HFFc6 (cell line): Measurements from ENCODE around the gene RAB31. TPM values are rescaled to one million over a fixed set of nuclear protein-coding genes. Genes with fewer than 3 reads are reported as not detected.

Experiments
- DNase-seq: peaks from one replicate; pipeline ENCODE4 v3.0.0-alpha.2; 2018
- H3K27ac Mint-ChIP-seq: 2 replicates; pipeline ENCODE4 v1.8.0; 2020; ENCODE audit warnings: mild to moderate bottlenecking, mixed read lengths
- H3K27me3 Mint-ChIP-seq: 2 replicates; pipeline ENCODE4 v1.8.0; 2021; ENCODE audit warnings: mild to moderate bottlenecking, moderate library complexity, mixed read lengths; ENCODE audit not compliant: insufficient read depth
- H3K36me3 Mint-ChIP-seq: 2 replicates; pipeline ENCODE4 v1.8.0; 2021; ENCODE audit warnings: low read depth, mixed read lengths
- H3K4me1 Mint-ChIP-seq: 2 replicates; pipeline ENCODE4 v1.8.0; 2020; ENCODE audit warnings: low read depth, mixed read lengths
- H3K4me3 Mint-ChIP-seq: 2 replicates; pipeline ENCODE4 v1.8.0; 2020; ENCODE audit warnings: mild to moderate bottlenecking, moderate library complexity, mixed read lengths
- H3K9me3 Mint-ChIP-seq: 2 replicates; pipeline ENCODE4 v1.8.0; 2020; ENCODE audit warnings: mild to moderate bottlenecking, mixed read lengths
- total RNA-seq, 6 experiments: library from RNA; stranded (reverse); fragmentation: NEBNext Ultra II Directional; extraction: Animal tissue kit (Norgen Biotek cat#: 25700); gene quantifications; 2 replicates in 1 of 6; 3 replicates in 5 of 6; pipeline ENCODE4 v1.2.3, GENCODE V29; 2021
- TF ChIP-seq, protein P1 (sequence below): fragments of 200-600 bp; sonication (generic); IDR thresholded peaks from 2 replicates; pipeline ENCODE4 v1.5.0; 2021; ENCODE audit warnings: antibody characterized with exemption, mild to moderate bottlenecking

Gene RAB31
- total RNA-seq, 6 experiments from 2014 or later = 29.4 to 47.5 (median 43.5) TPM

DNA sequence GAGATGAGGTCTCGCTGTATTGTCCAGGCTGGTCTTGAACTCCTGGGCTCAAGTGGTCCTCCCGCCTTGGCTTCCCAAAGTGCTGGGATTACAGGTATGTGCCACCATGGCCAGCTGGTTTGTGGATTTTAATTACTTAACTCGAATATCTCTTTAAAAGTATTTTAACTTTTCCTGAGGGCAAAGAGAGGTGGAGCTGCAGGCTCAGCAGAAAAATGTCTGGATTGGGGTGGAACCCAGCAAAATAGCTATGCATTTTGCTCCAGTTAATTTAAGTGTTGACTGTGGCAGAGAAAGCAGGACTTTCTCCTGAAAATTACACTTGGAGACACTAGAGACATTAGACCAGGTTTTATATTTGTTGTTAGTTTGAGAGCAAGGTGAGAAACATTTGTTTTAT, 142.2 kb downstream of the RAB31 start:
- Mint-ChIP-seq H3K27me3 (peaks cover 4% of the 10 kb centered on the region; the same call in 1 of the 2 replicates), H3K27ac (no peak overlapping the region), H3K9me3 (no peaks in the 10 kb centered on the region), H3K36me3 (peaks cover 33% of the 10 kb centered on the region), H3K4me1 (peaks cover 33% of the 10 kb centered on the region), H3K4me3 (no peak overlapping the region)
- no peak for DNase-seq
- TF ChIP-seq, protein P1, sequence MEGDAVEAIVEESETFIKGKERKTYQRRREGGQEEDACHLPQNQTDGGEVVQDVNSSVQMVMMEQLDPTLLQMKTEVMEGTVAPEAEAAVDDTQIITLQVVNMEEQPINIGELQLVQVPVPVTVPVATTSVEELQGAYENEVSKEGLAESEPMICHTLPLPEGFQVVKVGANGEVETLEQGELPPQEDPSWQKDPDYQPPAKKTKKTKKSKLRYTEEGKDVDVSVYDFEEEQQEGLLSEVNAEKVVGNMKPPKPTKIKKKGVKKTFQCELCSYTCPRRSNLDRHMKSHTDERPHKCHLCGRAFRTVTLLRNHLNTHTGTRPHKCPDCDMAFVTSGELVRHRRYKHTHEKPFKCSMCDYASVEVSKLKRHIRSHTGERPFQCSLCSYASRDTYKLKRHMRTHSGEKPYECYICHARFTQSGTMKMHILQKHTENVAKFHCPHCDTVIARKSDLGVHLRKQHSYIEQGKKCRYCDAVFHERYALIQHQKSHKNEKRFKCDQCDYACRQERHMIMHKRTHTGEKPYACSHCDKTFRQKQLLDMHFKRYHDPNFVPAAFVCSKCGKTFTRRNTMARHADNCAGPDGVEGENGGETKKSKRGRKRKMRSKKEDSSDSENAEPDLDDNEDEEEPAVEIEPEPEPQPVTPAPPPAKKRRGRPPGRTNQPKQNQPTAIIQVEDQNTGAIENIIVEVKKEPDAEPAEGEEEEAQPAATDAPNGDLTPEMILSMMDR = no peak

- Mint-ChIP-seq H3K9me3 (no peaks in the 10 kb centered on the region), H3K36me3 (peaks cover 33% of the 10 kb centered on the region), H3K27ac (no peak overlapping the region), H3K4me3 (no peak overlapping the region), H3K4me1 (peaks cover 37% of the 10 kb centered on the region), H3K27me3 (peaks cover 4% of the 10 kb centered on the region; the same call in 1 of the 2 replicates)
- TF ChIP-seq, protein P1 = no peak
- DNase-seq = no peak
Measured at GRCh38 chr18:9851511-9851910, 143.4 kb downstream of the RAB31 start.

- Mint-ChIP-seq H3K4me1 (peaks cover 37% of the 10 kb centered on the region), H3K27me3 (peaks cover 4% of the 10 kb centered on the region; the same call in 1 of the 2 replicates), H3K9me3 (no peaks in the 10 kb centered on the region), H3K36me3 (peaks cover 26% of the 10 kb centered on the region), H3K4me3 (no peak overlapping the region), H3K27ac (no peak overlapping the region)
- no peak for DNase-seq
- TF ChIP-seq, protein P1 = no peak
Measured at GRCh38 chr18:9852266-9853081, 144.4 kb downstream of the RAB31 start.

DNA sequence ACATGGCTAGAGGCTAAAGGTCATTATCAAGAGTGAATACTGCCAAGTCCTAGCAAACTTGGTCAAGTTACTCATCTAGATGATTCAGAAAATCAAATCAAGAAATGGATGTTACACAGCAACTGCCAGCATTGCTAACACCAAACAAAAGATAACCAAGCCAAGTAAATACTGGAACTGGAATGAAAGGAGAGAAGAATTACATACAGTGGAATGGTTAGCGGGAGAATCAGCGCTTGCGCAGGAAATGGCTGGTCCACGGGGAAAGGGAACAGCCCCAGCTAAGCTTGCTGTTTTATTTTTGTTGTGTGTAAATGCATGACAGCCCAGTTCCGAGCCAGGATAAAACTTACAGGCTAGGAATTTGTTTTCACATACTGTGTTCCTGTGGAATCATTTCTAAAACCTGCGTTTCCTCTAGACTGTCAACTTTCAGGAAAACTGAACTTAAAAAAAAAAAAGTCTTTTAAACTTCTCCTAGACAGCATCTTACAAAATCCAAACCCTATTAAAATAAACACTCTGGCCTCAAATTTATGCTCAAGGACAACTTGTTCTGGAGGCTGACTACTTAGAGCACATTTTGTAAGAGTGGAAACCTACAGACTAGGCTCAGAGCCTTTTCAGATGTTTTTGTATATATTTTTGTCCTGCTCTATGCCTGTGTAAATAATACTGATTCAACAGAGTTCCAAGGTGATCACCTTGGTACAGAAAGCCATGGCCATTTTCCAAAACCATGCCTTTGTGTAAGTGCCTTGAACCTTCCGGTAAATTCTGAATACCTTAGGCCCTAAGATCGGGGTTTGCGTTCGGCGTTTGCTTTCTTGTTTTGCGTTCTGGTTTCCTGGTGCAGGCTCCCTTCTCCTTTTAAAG, 146.9 kb downstream of the RAB31 start:
- peaks cover 24% of the 10 kb centered on the region for H3K4me1 Mint-ChIP-seq
- TF ChIP-seq, protein P1 = no peak
- H3K27ac Mint-ChIP-seq = no peak overlapping the region
- H3K4me3 Mint-ChIP-seq = no peak overlapping the region
- peaks cover 21% of the 10 kb centered on the region for H3K36me3 Mint-ChIP-seq
- peaks cover 4% of the 10 kb centered on the region; the same call in 1 of the 2 replicates for H3K27me3 Mint-ChIP-seq
- no peaks in the 10 kb centered on the region for H3K9me3 Mint-ChIP-seq
- DNase-seq = no peak

- H3K27ac Mint-ChIP-seq = no peak overlapping the region
Measured at GRCh38 chr18:9855681-9856080, 147.6 kb downstream of the RAB31 start.

More at GRCh38 chr18:9855681-9856080, 147.6 kb downstream of the RAB31 start:
- peaks cover 26% of the 10 kb centered on the region for H3K36me3 Mint-ChIP-seq
- DNase-seq = no peak
- H3K4me1 Mint-ChIP-seq = peaks cover 18% of the 10 kb centered on the region
- no peaks in the 10 kb centered on the region for H3K9me3 Mint-ChIP-seq
- peaks cover 4% of the 10 kb centered on the region; the same call in 1 of the 2 replicates for H3K27me3 Mint-ChIP-seq
- TF ChIP-seq, protein P1 = no peak
- H3K4me3 Mint-ChIP-seq = no peak overlapping the region
